WTC11 (cell line): ENCODE data around the gene COLQ. TPM values are rescaled to one million over a fixed set of nuclear protein-coding genes. Genes with fewer than 3 reads are reported as not detected.

Experiments
- ATAC-seq: fragments of 200-7000 bp; cut with Tn5 transposase; 2 replicates; pipeline ENCODE4 v1.10.0; 2021; ENCODE audit warnings: mild to moderate bottlenecking, moderate library complexity
- CTCF ChIA-PET: fragments of 300-600 bp; sonication (Branson Sonifier 250); formaldehyde crosslinking; loops from one replicate; lab custom pipeline; 2021; ENCODE audit warnings: antibody characterized with exemption; lab: Charles Lee
- POLR2A ChIA-PET: fragments of 350-600 bp; sonication (Branson Sonifier 250); formaldehyde crosslinking; loops from one replicate; lab custom pipeline; 2021; ENCODE audit warnings: antibody characterized with exemption; lab: Charles Lee
- DNase-seq: peaks from one replicate; pipeline ENCODE4 v3.0.0; 2021; ENCODE audit warnings: low spot score
- H3K27ac Mint-ChIP-seq: 2 replicates; pipeline ENCODE4 v1.8.0; 2021; ENCODE audit warnings: mixed read lengths
- H3K27me3 Mint-ChIP-seq: 2 replicates; pipeline ENCODE4 v1.8.0; 2021; ENCODE audit warnings: low read depth, mild to moderate bottlenecking, moderate library complexity, mixed read lengths
- H3K36me3 Mint-ChIP-seq: 2 replicates; pipeline ENCODE4 v1.8.0; 2021; ENCODE audit warnings: mixed read lengths
- H3K4me1 Mint-ChIP-seq: 2 replicates; pipeline ENCODE4 v1.8.0; 2022; ENCODE audit warnings: mixed read lengths
- H3K4me3 Mint-ChIP-seq: 2 replicates; pipeline ENCODE4 v1.8.0; 2021; ENCODE audit warnings: mild to moderate bottlenecking, moderate library complexity, mixed read lengths
- H3K9me3 Mint-ChIP-seq: 2 replicates; pipeline ENCODE4 v1.8.0; 2021; ENCODE audit warnings: mixed read lengths
- FOXJ3 ChIP-seq: sonication (generic); formaldehyde crosslinking; IDR thresholded peaks from 2 replicates; pipeline ENCODE4 v1.9.0; 2021; ENCODE audit warnings: missing genetic modification reagents, mild to moderate bottlenecking, borderline replicate concordance
- GABPB1 ChIP-seq: sonication (generic); formaldehyde crosslinking; IDR thresholded peaks from 2 replicates; pipeline ENCODE4 v1.8.1; 2023; ENCODE audit warnings: mild to moderate bottlenecking, missing genetic modification reagents
- NFATC4 ChIP-seq: fragments of 250-450 bp; sonication (Bioruptor Pico); IDR thresholded peaks from 2 replicates; pipeline ENCODE4 v1.9.0; 2021; ENCODE audit warnings: mild to moderate bottlenecking
- NR3C1 ChIP-seq: sonication (generic); formaldehyde crosslinking; conservative IDR thresholded peaks from 2 replicates; pipeline ENCODE4 v1.8.1; 2023; ENCODE audit warnings: low read depth, mild to moderate bottlenecking, missing genetic modification reagents
- SP1 ChIP-seq: sonication (generic); formaldehyde crosslinking; conservative IDR thresholded peaks from 2 replicates; pipeline ENCODE4 v1.8.1; 2022; ENCODE audit warnings: missing genetic modification reagents
- TEAD1 ChIP-seq: sonication (generic); formaldehyde crosslinking; IDR thresholded peaks from 2 replicates; pipeline ENCODE4 v1.8.0; 2022; ENCODE audit warnings: mild to moderate bottlenecking, missing genetic modification reagents
- ZNF121 ChIP-seq: sonication (generic); formaldehyde crosslinking; IDR thresholded peaks from 2 replicates; pipeline ENCODE4 v1.8.0; 2023; ENCODE audit warnings: missing genetic modification reagents
- ZNF138 ChIP-seq: sonication (generic); formaldehyde crosslinking; conservative IDR thresholded peaks from 2 replicates; pipeline ENCODE4 v1.8.1; 2022; ENCODE audit warnings: mild to moderate bottlenecking, moderate library complexity, missing genetic modification reagents
- total RNA-seq: library from RNA; stranded (reverse); gene quantifications from 3 replicates; pipeline ENCODE4 v1.2.3, GENCODE V29; 2021
- TF ChIP-seq, protein P1 (sequence below): sonication (generic); formaldehyde crosslinking; IDR thresholded peaks from 2 replicates; pipeline ENCODE4 v1.8.0; 2023; ENCODE audit warnings: missing genetic modification reagents
- TF ChIP-seq, protein P2 (sequence below): sonication (generic); formaldehyde crosslinking; conservative IDR thresholded peaks from 2 replicates; pipeline ENCODE4 v1.8.1; 2022; ENCODE audit warnings: mild to moderate bottlenecking, missing genetic modification reagents
- TF ChIP-seq, protein P3 (sequence below): sonication (generic); formaldehyde crosslinking; IDR thresholded peaks from 2 replicates; pipeline ENCODE4 v1.8.1; 2022; ENCODE audit warnings: low read depth, missing genetic modification reagents, borderline replicate concordance
- TF ChIP-seq, protein P4 (sequence below): sonication (generic); formaldehyde crosslinking; IDR thresholded peaks from 2 replicates; pipeline ENCODE4 v1.8.1; 2023; ENCODE audit warnings: mild to moderate bottlenecking, missing genetic modification reagents, moderate library complexity
- TF ChIP-seq, protein P5 (sequence below): sonication (generic); formaldehyde crosslinking; IDR thresholded peaks from 2 replicates; pipeline ENCODE4 v1.8.1; 2022; ENCODE audit warnings: low read depth, mild to moderate bottlenecking, moderate library complexity, missing genetic modification reagents, borderline replicate concordance
- TF ChIP-seq, protein P6 (sequence below): fragments of 250-450 bp; sonication (Bioruptor Pico); IDR thresholded peaks from 2 replicates; pipeline ENCODE4 v1.9.0; 2021; ENCODE audit warnings: mild to moderate bottlenecking
- TF ChIP-seq, protein P7 (sequence below): sonication (generic); formaldehyde crosslinking; IDR thresholded peaks from 2 replicates; pipeline ENCODE4 v1.8.0; 2022; ENCODE audit warnings: missing genetic modification reagents
- TF ChIP-seq, protein P8 (sequence below): sonication (generic); formaldehyde crosslinking; IDR thresholded peaks from 2 replicates; pipeline ENCODE4 v1.8.1; 2023; ENCODE audit warnings: mild to moderate bottlenecking, missing genetic modification reagents, borderline replicate concordance
- TF ChIP-seq, protein P9 (sequence below): fragments of 250-450 bp; sonication (Bioruptor Pico); IDR thresholded peaks from 2 replicates; pipeline ENCODE4 v1.9.0; 2021; ENCODE audit warnings: moderate library complexity, mild to moderate bottlenecking, inconsistent platforms, borderline replicate concordance

The COLQ gene
- total RNA-seq, 1 experiment from 2014 or later, result 2.2 TPM

DNA sequence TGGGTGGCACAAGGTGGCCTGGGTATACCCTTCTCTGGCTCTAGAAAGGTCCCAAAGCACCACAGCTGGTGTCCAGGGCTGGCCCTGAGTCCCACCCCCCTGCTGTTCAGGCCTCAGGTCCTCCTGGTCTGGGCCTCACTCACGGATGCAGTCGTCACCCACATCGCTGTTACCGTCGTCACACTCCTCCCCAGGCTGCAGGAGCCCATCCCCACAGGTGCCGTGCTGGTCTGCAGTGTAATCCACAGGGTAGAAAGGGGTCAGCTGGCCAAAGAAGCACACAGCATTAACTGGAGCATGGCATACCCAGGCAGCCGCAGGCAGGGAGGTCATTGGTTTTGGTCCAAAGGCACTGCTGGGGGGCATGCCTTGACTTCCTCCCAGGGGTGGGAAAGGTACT lies 65.8 kb downstream of the COLQ start (continued):
- TF ChIP-seq, protein P1, sequence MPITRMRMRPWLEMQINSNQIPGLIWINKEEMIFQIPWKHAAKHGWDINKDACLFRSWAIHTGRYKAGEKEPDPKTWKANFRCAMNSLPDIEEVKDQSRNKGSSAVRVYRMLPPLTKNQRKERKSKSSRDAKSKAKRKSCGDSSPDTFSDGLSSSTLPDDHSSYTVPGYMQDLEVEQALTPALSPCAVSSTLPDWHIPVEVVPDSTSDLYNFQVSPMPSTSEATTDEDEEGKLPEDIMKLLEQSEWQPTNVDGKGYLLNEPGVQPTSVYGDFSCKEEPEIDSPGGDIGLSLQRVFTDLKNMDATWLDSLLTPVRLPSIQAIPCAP (CRISPR knock-in tag), result no peak
- TF ChIP-seq NR3C1, result no peak
- no peak for TF ChIP-seq GABPB1 (CRISPR knock-in tag)
- TF ChIP-seq, protein P2, sequence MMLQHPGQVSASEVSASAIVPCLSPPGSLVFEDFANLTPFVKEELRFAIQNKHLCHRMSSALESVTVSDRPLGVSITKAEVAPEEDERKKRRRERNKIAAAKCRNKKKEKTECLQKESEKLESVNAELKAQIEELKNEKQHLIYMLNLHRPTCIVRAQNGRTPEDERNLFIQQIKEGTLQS (CRISPR knock-in tag), result no peak
- TF ChIP-seq ZNF121 (CRISPR knock-in tag), result no peak

DNA sequence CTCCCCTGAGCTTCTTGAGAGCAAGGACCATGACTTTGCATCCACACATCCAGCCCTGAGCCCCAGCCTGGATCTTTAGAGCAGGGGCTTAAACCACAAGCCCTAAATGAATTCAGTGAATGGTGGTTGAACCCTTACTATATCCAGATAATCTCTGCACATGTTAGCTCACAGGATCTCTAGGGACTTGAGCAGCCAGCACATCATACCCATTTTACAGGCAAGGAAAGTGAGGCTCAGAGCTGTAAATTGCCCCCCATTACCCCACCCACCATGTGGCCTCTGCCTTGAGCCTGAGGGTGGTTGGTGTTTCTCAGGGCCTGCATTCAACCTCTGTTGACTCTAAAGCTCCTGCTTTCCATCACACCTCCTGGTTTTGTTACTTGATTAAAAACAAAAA lies 66.5 kb downstream of the COLQ start:
- DNase-seq (no peak), ATAC-seq (no peak)
- no peaks in the 10 kb centered on the region for H3K27me3 Mint-ChIP-seq
- H3K36me3 Mint-ChIP-seq, result no peaks in the 10 kb centered on the region
- ChIA-PET CTCF (interaction anchor here (0.6 to 1.6 kb wide), 4 partner anchors 17 to 342 kb away, joined by 3 to 4 read pairs (median 4); no protein-coding TSS in a partner anchor), POLR2A (interaction anchor here (0.6 kb wide), 1 partner anchor 384 kb away, joined by 3 read pairs; no protein-coding TSS in a partner anchor)
- no peak overlapping the region for H3K27ac Mint-ChIP-seq
- H3K4me3 Mint-ChIP-seq, result no peak overlapping the region
- H3K4me1 Mint-ChIP-seq, result no peaks in the 10 kb centered on the region
- H3K9me3 Mint-ChIP-seq, result peaks cover 4% of the 10 kb centered on the region; the same call in 1 of the 2 replicates
- TF ChIP-seq, protein P3, sequence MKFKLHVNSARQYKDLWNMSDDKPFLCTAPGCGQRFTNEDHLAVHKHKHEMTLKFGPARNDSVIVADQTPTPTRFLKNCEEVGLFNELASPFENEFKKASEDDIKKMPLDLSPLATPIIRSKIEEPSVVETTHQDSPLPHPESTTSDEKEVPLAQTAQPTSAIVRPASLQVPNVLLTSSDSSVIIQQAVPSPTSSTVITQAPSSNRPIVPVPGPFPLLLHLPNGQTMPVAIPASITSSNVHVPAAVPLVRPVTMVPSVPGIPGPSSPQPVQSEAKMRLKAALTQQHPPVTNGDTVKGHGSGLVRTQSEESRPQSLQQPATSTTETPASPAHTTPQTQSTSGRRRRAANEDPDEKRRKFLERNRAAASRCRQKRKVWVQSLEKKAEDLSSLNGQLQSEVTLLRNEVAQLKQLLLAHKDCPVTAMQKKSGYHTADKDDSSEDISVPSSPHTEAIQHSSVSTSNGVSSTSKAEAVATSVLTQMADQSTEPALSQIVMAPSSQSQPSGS, result no peak
- TF ChIP-seq FOXJ3 (CRISPR knock-in tag) (no peak), SP1 (CRISPR knock-in tag) (no peak), TEAD1 (CRISPR knock-in tag) (no peak), NFATC4 (no peak), NR3C1 (no peak), ZNF138 (CRISPR knock-in tag) (no peak)
- TF ChIP-seq, protein P4, sequence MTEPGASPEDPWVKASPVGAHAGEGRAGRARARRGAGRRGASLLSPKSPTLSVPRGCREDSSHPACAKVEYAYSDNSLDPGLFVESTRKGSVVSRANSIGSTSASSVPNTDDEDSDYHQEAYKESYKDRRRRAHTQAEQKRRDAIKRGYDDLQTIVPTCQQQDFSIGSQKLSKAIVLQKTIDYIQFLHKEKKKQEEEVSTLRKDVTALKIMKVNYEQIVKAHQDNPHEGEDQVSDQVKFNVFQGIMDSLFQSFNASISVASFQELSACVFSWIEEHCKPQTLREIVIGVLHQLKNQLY (CRISPR knock-in tag), result no peak
- TF ChIP-seq, protein P5, sequence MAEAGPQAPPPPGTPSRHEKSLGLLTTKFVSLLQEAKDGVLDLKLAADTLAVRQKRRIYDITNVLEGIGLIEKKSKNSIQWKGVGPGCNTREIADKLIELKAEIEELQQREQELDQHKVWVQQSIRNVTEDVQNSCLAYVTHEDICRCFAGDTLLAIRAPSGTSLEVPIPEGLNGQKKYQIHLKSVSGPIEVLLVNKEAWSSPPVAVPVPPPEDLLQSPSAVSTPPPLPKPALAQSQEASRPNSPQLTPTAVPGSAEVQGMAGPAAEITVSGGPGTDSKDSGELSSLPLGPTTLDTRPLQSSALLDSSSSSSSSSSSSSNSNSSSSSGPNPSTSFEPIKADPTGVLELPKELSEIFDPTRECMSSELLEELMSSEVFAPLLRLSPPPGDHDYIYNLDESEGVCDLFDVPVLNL (CRISPR knock-in tag), result no peak
- TF ChIP-seq, protein P6, sequence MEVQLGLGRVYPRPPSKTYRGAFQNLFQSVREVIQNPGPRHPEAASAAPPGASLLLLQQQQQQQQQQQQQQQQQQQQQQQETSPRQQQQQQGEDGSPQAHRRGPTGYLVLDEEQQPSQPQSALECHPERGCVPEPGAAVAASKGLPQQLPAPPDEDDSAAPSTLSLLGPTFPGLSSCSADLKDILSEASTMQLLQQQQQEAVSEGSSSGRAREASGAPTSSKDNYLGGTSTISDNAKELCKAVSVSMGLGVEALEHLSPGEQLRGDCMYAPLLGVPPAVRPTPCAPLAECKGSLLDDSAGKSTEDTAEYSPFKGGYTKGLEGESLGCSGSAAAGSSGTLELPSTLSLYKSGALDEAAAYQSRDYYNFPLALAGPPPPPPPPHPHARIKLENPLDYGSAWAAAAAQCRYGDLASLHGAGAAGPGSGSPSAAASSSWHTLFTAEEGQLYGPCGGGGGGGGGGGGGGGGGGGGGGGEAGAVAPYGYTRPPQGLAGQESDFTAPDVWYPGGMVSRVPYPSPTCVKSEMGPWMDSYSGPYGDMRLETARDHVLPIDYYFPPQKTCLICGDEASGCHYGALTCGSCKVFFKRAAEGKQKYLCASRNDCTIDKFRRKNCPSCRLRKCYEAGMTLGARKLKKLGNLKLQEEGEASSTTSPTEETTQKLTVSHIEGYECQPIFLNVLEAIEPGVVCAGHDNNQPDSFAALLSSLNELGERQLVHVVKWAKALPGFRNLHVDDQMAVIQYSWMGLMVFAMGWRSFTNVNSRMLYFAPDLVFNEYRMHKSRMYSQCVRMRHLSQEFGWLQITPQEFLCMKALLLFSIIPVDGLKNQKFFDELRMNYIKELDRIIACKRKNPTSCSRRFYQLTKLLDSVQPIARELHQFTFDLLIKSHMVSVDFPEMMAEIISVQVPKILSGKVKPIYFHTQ (CRISPR knock-in tag), result no peak
- TF ChIP-seq, protein P7, sequence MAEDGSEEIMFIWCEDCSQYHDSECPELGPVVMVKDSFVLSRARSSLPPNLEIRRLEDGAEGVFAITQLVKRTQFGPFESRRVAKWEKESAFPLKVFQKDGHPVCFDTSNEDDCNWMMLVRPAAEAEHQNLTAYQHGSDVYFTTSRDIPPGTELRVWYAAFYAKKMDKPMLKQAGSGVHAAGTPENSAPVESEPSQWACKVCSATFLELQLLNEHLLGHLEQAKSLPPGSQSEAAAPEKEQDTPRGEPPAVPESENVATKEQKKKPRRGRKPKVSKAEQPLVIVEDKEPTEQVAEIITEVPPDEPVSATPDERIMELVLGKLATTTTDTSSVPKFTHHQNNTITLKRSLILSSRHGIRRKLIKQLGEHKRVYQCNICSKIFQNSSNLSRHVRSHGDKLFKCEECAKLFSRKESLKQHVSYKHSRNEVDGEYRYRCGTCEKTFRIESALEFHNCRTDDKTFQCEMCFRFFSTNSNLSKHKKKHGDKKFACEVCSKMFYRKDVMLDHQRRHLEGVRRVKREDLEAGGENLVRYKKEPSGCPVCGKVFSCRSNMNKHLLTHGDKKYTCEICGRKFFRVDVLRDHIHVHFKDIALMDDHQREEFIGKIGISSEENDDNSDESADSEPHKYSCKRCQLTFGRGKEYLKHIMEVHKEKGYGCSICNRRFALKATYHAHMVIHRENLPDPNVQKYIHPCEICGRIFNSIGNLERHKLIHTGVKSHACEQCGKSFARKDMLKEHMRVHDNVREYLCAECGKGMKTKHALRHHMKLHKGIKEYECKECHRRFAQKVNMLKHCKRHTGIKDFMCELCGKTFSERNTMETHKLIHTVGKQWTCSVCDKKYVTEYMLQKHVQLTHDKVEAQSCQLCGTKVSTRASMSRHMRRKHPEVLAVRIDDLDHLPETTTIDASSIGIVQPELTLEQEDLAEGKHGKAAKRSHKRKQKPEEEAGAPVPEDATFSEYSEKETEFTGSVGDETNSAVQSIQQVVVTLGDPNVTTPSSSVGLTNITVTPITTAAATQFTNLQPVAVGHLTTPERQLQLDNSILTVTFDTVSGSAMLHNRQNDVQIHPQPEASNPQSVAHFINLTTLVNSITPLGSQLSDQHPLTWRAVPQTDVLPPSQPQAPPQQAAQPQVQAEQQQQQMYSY (CRISPR knock-in tag), result no peak
- TF ChIP-seq, protein P8, sequence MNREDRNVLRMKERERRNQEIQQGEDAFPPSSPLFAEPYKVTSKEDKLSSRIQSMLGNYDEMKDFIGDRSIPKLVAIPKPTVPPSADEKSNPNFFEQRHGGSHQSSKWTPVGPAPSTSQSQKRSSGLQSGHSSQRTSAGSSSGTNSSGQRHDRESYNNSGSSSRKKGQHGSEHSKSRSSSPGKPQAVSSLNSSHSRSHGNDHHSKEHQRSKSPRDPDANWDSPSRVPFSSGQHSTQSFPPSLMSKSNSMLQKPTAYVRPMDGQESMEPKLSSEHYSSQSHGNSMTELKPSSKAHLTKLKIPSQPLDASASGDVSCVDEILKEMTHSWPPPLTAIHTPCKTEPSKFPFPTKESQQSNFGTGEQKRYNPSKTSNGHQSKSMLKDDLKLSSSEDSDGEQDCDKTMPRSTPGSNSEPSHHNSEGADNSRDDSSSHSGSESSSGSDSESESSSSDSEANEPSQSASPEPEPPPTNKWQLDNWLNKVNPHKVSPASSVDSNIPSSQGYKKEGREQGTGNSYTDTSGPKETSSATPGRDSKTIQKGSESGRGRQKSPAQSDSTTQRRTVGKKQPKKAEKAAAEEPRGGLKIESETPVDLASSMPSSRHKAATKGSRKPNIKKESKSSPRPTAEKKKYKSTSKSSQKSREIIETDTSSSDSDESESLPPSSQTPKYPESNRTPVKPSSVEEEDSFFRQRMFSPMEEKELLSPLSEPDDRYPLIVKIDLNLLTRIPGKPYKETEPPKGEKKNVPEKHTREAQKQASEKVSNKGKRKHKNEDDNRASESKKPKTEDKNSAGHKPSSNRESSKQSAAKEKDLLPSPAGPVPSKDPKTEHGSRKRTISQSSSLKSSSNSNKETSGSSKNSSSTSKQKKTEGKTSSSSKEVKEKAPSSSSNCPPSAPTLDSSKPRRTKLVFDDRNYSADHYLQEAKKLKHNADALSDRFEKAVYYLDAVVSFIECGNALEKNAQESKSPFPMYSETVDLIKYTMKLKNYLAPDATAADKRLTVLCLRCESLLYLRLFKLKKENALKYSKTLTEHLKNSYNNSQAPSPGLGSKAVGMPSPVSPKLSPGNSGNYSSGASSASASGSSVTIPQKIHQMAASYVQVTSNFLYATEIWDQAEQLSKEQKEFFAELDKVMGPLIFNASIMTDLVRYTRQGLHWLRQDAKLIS (CRISPR knock-in tag), result no peak
- TF ChIP-seq, protein P9, sequence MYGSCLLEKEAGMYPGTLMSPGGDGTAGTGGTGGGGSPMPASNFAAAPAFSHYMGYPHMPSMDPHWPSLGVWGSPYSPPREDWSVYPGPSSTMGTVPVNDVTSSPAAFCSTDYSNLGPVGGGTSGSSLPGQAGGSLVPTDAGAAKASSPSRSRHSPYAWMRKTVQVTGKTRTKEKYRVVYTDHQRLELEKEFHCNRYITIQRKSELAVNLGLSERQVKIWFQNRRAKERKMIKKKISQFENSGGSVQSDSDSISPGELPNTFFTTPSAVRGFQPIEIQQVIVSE (CRISPR knock-in tag), result no peak
